H9 (cell line): ENCODE data around the gene TGFBR3L. TPM values are rescaled to one million over a fixed set of nuclear protein-coding genes. Genes with fewer than 3 reads are reported as not detected.

Experiments used
- DNase-seq: peaks from one replicate; pipeline ENCODE4 v3.0.0-alpha.2; 2017
- H2AFZ ChIP-seq: one replicate; pipeline ENCODE4 v1.6.1; 2013; ENCODE audit warnings: mild to moderate bottlenecking, low read length, control low read depth, moderate library complexity
- H2AK5ac ChIP-seq: 2 replicates; pipeline ENCODE4 v1.6.1; 2013; ENCODE audit warnings: low read length, control low read depth, mixed read lengths; ENCODE audit not compliant: insufficient read length
- H2BK120ac ChIP-seq: one replicate; pipeline ENCODE4 v1.6.1; 2013; ENCODE audit warnings: low read depth, mild to moderate bottlenecking, low read length, control low read depth, inconsistent platforms; ENCODE audit not compliant: poor library complexity, severe bottlenecking
- H2BK12ac ChIP-seq: 2 replicates; pipeline ENCODE4 v1.6.1; 2013; ENCODE audit warnings: low read length, control low read depth, mixed read lengths, low read depth; ENCODE audit not compliant: insufficient read length
- H2BK15ac ChIP-seq: 2 replicates; pipeline ENCODE4 v1.6.1; 2013; ENCODE audit warnings: low read depth, low read length, control low read depth
- H2BK20ac ChIP-seq: one replicate; pipeline ENCODE4 v1.6.1; 2013; ENCODE audit warnings: low read depth, mild to moderate bottlenecking, low read length, control low read depth, inconsistent platforms; ENCODE audit not compliant: poor library complexity, severe bottlenecking
- H2BK5ac ChIP-seq: 2 replicates; pipeline ENCODE4 v1.6.1; 2013; ENCODE audit warnings: low read length, control low read depth, mixed read lengths; ENCODE audit not compliant: insufficient read length
- H3K14ac ChIP-seq: 2 replicates; pipeline ENCODE4 v1.6.1; 2013; ENCODE audit warnings: low read length, control low read depth; ENCODE audit not compliant: insufficient read depth
- H3K18ac ChIP-seq: 2 replicates; pipeline ENCODE4 v1.6.1; 2013; ENCODE audit warnings: low read depth, mild to moderate bottlenecking, mixed read lengths, low read length, control low read depth; ENCODE audit not compliant: insufficient read length
- H3K23ac ChIP-seq: 2 replicates; pipeline ENCODE4 v1.6.1; 2013; ENCODE audit warnings: low read length, control low read depth, mixed read lengths, low read depth; ENCODE audit not compliant: insufficient read length
- H3K23me2 ChIP-seq: 2 replicates; pipeline ENCODE4 v1.6.1; 2013; ENCODE audit warnings: low read depth, mild to moderate bottlenecking, mixed read lengths, low read length, control low read depth; ENCODE audit not compliant: insufficient read length, poor library complexity, severe bottlenecking
- H3K27ac ChIP-seq: 2 replicates; pipeline ENCODE4 v1.5.1; 2013; ENCODE audit warnings: low read length, control low read depth, mixed read lengths, low read depth; ENCODE audit not compliant: insufficient read length
- H3K27me3 ChIP-seq: 2 replicates; pipeline ENCODE4 v1.6.1; 2013; ENCODE audit warnings: low read length, control low read depth, inconsistent platforms; ENCODE audit not compliant: insufficient read depth
- H3K4ac ChIP-seq: 2 replicates; pipeline ENCODE4 v1.6.1; 2013; ENCODE audit warnings: low read depth, mild to moderate bottlenecking, control low read depth, inconsistent platforms, low read length, moderate library complexity
- H3K4me1 ChIP-seq: 2 replicates; pipeline ENCODE4 v1.6.1; 2013; ENCODE audit warnings: low read length, control low read depth, inconsistent platforms; ENCODE audit not compliant: insufficient read depth
- H3K4me2 ChIP-seq: 2 replicates; pipeline ENCODE4 v1.6.1; 2013; ENCODE audit warnings: low read length, control low read depth, mixed read lengths; ENCODE audit not compliant: insufficient read length, insufficient read depth
- H3K56ac ChIP-seq: 2 replicates; pipeline ENCODE4 v1.6.1; 2013; ENCODE audit warnings: low read depth, mild to moderate bottlenecking, mixed read lengths, low read length, control low read depth; ENCODE audit not compliant: insufficient read length
- H3K79me1 ChIP-seq: 2 replicates; pipeline ENCODE4 v1.6.1; 2013; ENCODE audit warnings: low read depth, mild to moderate bottlenecking, moderate library complexity, low read length, control low read depth, inconsistent platforms; ENCODE audit not compliant: insufficient read depth, poor library complexity, severe bottlenecking
- H3K79me2 ChIP-seq: 2 replicates; pipeline ENCODE4 v1.6.1; 2013; ENCODE audit warnings: low read length, control low read depth, inconsistent platforms; ENCODE audit not compliant: insufficient read depth
- H3K9ac ChIP-seq: 2 replicates; pipeline ENCODE4 v1.6.1; 2013; ENCODE audit warnings: low read length, control low read depth, mixed read lengths; ENCODE audit not compliant: insufficient read length; ENCODE audit errors: extremely low read depth
- H3K9me3 ChIP-seq: one replicate; pipeline ENCODE4 v1.6.1; 2013; ENCODE audit warnings: low read depth, low read length, inconsistent platforms; ENCODE audit not compliant: control insufficient read depth
- H3T11ph ChIP-seq: one replicate; pipeline ENCODE4 v1.6.1; 2013; ENCODE audit warnings: mild to moderate bottlenecking, low read length, control low read depth, inconsistent platforms
- H4K20me1 ChIP-seq: one replicate; pipeline ENCODE4 v1.6.1; 2013; ENCODE audit not compliant: control insufficient read depth, insufficient read length, insufficient read depth
- H4K5ac ChIP-seq: 2 replicates; pipeline ENCODE4 v1.6.1; 2013; ENCODE audit warnings: low read depth, mild to moderate bottlenecking, mixed read lengths, low read length, control low read depth; ENCODE audit not compliant: insufficient read length
- H4K8ac ChIP-seq: replicated peaks from 2 replicates; pipeline ENCODE4 v1.6.1; 2013; ENCODE audit warnings: low read length, control low read depth, mixed read lengths, low read depth; ENCODE audit not compliant: insufficient read length
- H4K91ac ChIP-seq: 2 replicates; pipeline ENCODE4 v1.6.1; 2013; ENCODE audit warnings: low read depth, mild to moderate bottlenecking, moderate library complexity, mixed read lengths, low read length, control low read depth; ENCODE audit not compliant: insufficient read length
- H3K27ac Mint-ChIP-seq, 3 experiments: 2 replicates in 2 of 3; 3 replicates in 1 of 3; pipeline ENCODE4 v1.8.0; 2020 to 2021; ENCODE audit warnings: mixed read lengths in 3 of 3, mild to moderate bottlenecking in 1 of 3, moderate library complexity in 1 of 3
- H3K27me3 Mint-ChIP-seq: 2 replicates; pipeline ENCODE4 v1.8.0; 2021; ENCODE audit warnings: low read depth, mild to moderate bottlenecking, moderate library complexity, mixed read lengths
- H3K36me3 Mint-ChIP-seq, 3 experiments: 2 replicates in 2 of 3; 3 replicates in 1 of 3; pipeline ENCODE4 v1.8.0; 2020 to 2021; ENCODE audit warnings: low read depth in 3 of 3, mixed read lengths in 3 of 3; ENCODE audit not compliant: insufficient read depth in 1 of 3
- H3K4me1 Mint-ChIP-seq, 2 experiments: 2 replicates each; pipeline ENCODE4 v1.8.0; 2020; ENCODE audit warnings: mixed read lengths in 2 of 2
- H3K4me3 Mint-ChIP-seq, 2 experiments: 2 replicates in 1 of 2; 3 replicates in 1 of 2; pipeline ENCODE4 v1.8.0; 2020 to 2021; ENCODE audit warnings: mild to moderate bottlenecking in 2 of 2, mixed read lengths in 2 of 2, moderate library complexity in 1 of 2
- H3K9me3 Mint-ChIP-seq, 2 experiments: 2 replicates in 1 of 2; 3 replicates in 1 of 2; pipeline ENCODE4 v1.8.0; 2020; ENCODE audit warnings: mild to moderate bottlenecking in 2 of 2, mixed read lengths in 2 of 2, moderate library complexity in 1 of 2
- WGBS: extraction: QIAGEN DNeasy Blood & Tissue Kit; methylation state at CpG from one replicate; pipeline ENCODE4 v1.1.7; 2013; ENCODE audit warnings: missing lambda C conversion rate, low lambda C conversion rate, mixed read lengths; ENCODE audit not compliant: insufficient read length; ENCODE audit errors: extremely low coverage; 5-methylcytosine and 5-hydroxymethylcytosine counted together
- total RNA-seq: library from RNA; stranded (reverse); gene quantifications from 2 replicates; pipeline ENCODE4 v1.2.1, GENCODE V29; 2021
- TF ChIP-seq, protein P1 (sequence below): fragments of 200-600 bp; sonication (generic); conservative IDR thresholded peaks from 3 replicates; pipeline ENCODE4 v1.8.0; 2021; ENCODE audit warnings: antibody characterized with exemption, mild to moderate bottlenecking

TGFBR3L gene
- total RNA-seq, 1 experiment from 2014 or later, result 5.5 TPM

GRCh38 chr19:7955696-7956095 is 41.1 kb downstream of the TGFBR3L start:
- no peaks in the 10 kb centered on the region for H3K27me3 ChIP-seq
- no peak overlapping the region for H4K5ac ChIP-seq
- H3K4me1 ChIP-seq, result no peaks in the 10 kb centered on the region; the same call in 1 of the 2 replicates
- H3K79me2 ChIP-seq, result no peaks in the 10 kb centered on the region
- no peak overlapping the region for H3K56ac ChIP-seq
- no peak overlapping the region for H3K9ac ChIP-seq
- no peak for DNase-seq
- no peak overlapping the region for H2BK15ac ChIP-seq
- no peak overlapping the region for H2AK5ac ChIP-seq
- Mint-ChIP-seq H3K4me1 (peaks cover 11 to 15% of the 10 kb centered on the region in 2 experiments; a peak in 3 of 4 replicates), H3K4me3 (no peak overlapping the region), H3K36me3 (peaks cover 0 to 16% (median 9%) of the 10 kb centered on the region in 3 experiments; a peak in 4 of 7 replicates), H3K9me3 (no peaks in the 10 kb centered on the region; a peak in 2 of 5 replicates), H3K27ac (0 out of 7 replicates have a peak overlapping the region, but pooled peaks of 1 of the 3 experiments have one; percentile 48), H3K27me3 (no peaks in the 10 kb centered on the region)
- H3K23me2 ChIP-seq, result no peaks in the 10 kb centered on the region
- no peak overlapping the region for H4K8ac ChIP-seq
- H2BK120ac ChIP-seq, result no peak overlapping the region
- TF ChIP-seq, protein P1, sequence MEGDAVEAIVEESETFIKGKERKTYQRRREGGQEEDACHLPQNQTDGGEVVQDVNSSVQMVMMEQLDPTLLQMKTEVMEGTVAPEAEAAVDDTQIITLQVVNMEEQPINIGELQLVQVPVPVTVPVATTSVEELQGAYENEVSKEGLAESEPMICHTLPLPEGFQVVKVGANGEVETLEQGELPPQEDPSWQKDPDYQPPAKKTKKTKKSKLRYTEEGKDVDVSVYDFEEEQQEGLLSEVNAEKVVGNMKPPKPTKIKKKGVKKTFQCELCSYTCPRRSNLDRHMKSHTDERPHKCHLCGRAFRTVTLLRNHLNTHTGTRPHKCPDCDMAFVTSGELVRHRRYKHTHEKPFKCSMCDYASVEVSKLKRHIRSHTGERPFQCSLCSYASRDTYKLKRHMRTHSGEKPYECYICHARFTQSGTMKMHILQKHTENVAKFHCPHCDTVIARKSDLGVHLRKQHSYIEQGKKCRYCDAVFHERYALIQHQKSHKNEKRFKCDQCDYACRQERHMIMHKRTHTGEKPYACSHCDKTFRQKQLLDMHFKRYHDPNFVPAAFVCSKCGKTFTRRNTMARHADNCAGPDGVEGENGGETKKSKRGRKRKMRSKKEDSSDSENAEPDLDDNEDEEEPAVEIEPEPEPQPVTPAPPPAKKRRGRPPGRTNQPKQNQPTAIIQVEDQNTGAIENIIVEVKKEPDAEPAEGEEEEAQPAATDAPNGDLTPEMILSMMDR, result no peak
- H2AFZ ChIP-seq, result no peak overlapping the region
- no peak overlapping the region for H2BK5ac ChIP-seq
- H3K79me1 ChIP-seq, result no peaks in the 10 kb centered on the region
- H3K4ac ChIP-seq, result no peak overlapping the region
- H2BK12ac ChIP-seq, result no peak overlapping the region
- no CpG with 5 or more reads among the region's 11 CpGs for WGBS
- H3T11ph ChIP-seq, result no peak overlapping the region
- H2BK20ac ChIP-seq, result no peak overlapping the region
- no peak overlapping the region for H3K23ac ChIP-seq
- no peaks in the 10 kb centered on the region for H3K9me3 ChIP-seq
- H3K4me2 ChIP-seq, result no peak overlapping the region
- no peak overlapping the region for H4K91ac ChIP-seq
- no peaks in the 10 kb centered on the region for H4K20me1 ChIP-seq
- no peak overlapping the region for H3K18ac ChIP-seq
- H3K14ac ChIP-seq, result no peak overlapping the region
- H3K27ac ChIP-seq, result no peak overlapping the region
